KMS-11 (cell line): ENCODE results near the gene FAM25G.
"Not testable (repeated sequence)": the region's sequence is repeated elsewhere in the genome, so short reads cannot be mapped to it uniquely, and the experiment has no call there.

Source experiments
- H2AFZ ChIP-seq: fragments of 200-600 bp; sonication (generic); 2 replicates; pipeline ENCODE4 v1.6.1; 2016; ENCODE audit warnings: antibody characterized with exemption, mixed run types, low read depth
- H3K27ac ChIP-seq: fragments of 200-600 bp; sonication (generic); 2 replicates; pipeline ENCODE4 v1.6.1; 2016; ENCODE audit warnings: mild to moderate bottlenecking, mixed run types
- H3K27me3 ChIP-seq: fragments of 200-600 bp; sonication (generic); 2 replicates; pipeline ENCODE4 v1.6.1; 2017; ENCODE audit warnings: mild to moderate bottlenecking, low read depth, mixed run types, moderate library complexity; ENCODE audit not compliant: insufficient read depth
- H3K36me3 ChIP-seq: fragments of 200-600 bp; sonication (generic); 2 replicates; pipeline ENCODE4 v1.6.1; 2017; ENCODE audit warnings: mild to moderate bottlenecking, mixed run types; ENCODE audit not compliant: insufficient read depth
- H3K4me1 ChIP-seq: fragments of 200-600 bp; sonication (generic); 2 replicates; pipeline ENCODE4 v1.6.1; 2016; ENCODE audit warnings: mild to moderate bottlenecking, low read depth, mixed run types; ENCODE audit not compliant: poor library complexity, severe bottlenecking
- H3K4me2 ChIP-seq: fragments of 200-600 bp; sonication (generic); 2 replicates; pipeline ENCODE4 v1.7.0; 2016; ENCODE audit warnings: mild to moderate bottlenecking, mixed run types
- H3K4me3 ChIP-seq: fragments of 200-600 bp; sonication (generic); IDR thresholded peaks from 2 replicates; pipeline ENCODE4 v1.6.1; 2017; ENCODE audit warnings: low read depth, low read length, mixed read lengths; ENCODE audit not compliant: insufficient read depth
- H3K79me2 ChIP-seq: fragments of 200-600 bp; sonication (generic); 2 replicates; pipeline ENCODE4 v1.6.1; 2016; ENCODE audit warnings: low read depth, mixed run types; ENCODE audit not compliant: insufficient read depth
- H3K9ac ChIP-seq: fragments of 200-600 bp; sonication (generic); 2 replicates; pipeline ENCODE4 v1.6.1; 2016; ENCODE audit warnings: mild to moderate bottlenecking, mixed run types
- H4K20me1 ChIP-seq: fragments of 200-600 bp; sonication (generic); 2 replicates; pipeline ENCODE4 v1.6.1; 2016; ENCODE audit warnings: mild to moderate bottlenecking, mixed run types; ENCODE audit not compliant: insufficient read depth
- TF ChIP-seq, protein P1 (sequence below): fragments of 200-600 bp; sonication (generic); conservative IDR thresholded peaks from 2 replicates; pipeline ENCODE4 v1.6.1; 2017; ENCODE audit warnings: low read depth, mild to moderate bottlenecking, antibody characterized with exemption, low read length, moderate library complexity, mixed read lengths

Gene FAM25G

DNA sequence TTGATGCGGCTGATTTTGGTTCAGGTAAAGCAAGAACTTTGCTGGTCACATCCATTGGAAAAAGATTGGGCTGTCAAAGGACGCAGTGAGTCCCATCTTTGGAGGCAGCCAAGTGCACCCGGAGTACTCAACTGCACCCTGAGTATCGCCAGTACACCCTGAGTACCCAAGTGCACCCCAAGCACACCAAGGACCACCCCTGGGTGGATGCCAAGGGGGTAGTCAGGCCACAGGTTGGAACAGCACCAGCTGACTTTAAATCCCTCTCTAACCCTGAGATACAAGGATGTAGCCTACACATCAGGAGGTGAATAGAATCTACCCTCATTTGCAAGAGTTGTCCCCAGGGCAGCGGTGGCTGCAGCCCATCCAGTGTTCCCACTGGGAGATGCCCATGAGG lies 24.0 kb downstream of the FAM25G start:
- not testable (repeated sequence) for H3K27ac ChIP-seq, H3K27me3 ChIP-seq, H3K9ac ChIP-seq, H4K20me1 ChIP-seq, H3K36me3 ChIP-seq, H3K4me3 ChIP-seq, H3K79me2 ChIP-seq, H3K4me2 ChIP-seq, H3K4me1 ChIP-seq, H2AFZ ChIP-seq

- not testable (repeated sequence) for H3K27me3 ChIP-seq, H3K4me3 ChIP-seq, H3K36me3 ChIP-seq, H3K4me1 ChIP-seq, H2AFZ ChIP-seq, H3K79me2 ChIP-seq, H4K20me1 ChIP-seq, H3K4me2 ChIP-seq, H3K27ac ChIP-seq, H3K9ac ChIP-seq
Observed at GRCh38 chr10:47465216-47465917, 26.1 kb downstream of the FAM25G start.

- not testable (repeated sequence) for H3K27ac ChIP-seq, H3K27me3 ChIP-seq, H3K4me3 ChIP-seq, H3K4me1 ChIP-seq, H3K36me3 ChIP-seq, H3K79me2 ChIP-seq, H2AFZ ChIP-seq, H3K9ac ChIP-seq, H3K4me2 ChIP-seq, H4K20me1 ChIP-seq
Observed at GRCh38 chr10:47462577-47463358, 28.7 kb downstream of the FAM25G start.

GRCh38 chr10:47461261-47461687 lies 30.2 kb downstream of the FAM25G start:
- not testable (repeated sequence) for H3K9ac ChIP-seq, H3K79me2 ChIP-seq, H4K20me1 ChIP-seq, H2AFZ ChIP-seq, H3K4me3 ChIP-seq, H3K27ac ChIP-seq, H3K36me3 ChIP-seq, H3K27me3 ChIP-seq, H3K4me1 ChIP-seq, H3K4me2 ChIP-seq

DNA sequence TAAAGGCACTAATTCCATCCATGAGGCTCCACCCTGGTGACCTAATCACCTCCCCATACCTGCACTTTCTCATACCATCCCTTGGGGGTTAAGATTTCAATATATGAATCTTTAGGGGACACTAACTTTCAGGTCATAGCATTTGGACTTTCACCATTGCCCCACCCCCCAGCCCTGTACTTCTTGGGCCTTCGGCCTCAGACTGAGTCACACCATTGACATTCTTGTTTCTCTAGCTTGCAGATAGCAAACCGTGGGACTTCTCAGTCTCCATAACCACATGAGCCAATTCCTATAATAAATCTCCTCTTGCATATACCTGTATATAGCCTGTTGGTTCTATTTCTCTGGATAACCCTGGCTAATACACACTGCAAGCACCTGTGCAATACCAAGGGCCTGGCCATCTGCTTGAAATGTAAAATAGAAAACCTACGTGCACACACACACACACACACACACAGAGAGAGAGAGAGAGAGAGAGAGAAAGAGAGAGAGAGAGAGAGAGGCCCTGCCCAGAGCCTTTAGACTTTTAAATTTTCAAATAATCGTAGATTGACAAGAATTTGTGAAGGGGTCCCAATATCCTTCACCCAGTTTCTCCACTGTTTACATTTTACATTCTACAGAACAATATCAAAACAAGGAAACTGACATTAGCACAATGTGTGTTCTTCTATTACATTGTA lies 32.9 kb downstream of the FAM25G start:
- Histone ChIP-seq H3K4me1 (no peaks in the 10 kb centered on the region), H3K4me2 (no peak overlapping the region), H4K20me1 (no peaks in the 10 kb centered on the region), H2AFZ (no peak overlapping the region), H3K36me3 (no peaks in the 10 kb centered on the region), H3K9ac (no peak overlapping the region), H3K4me3 (no peak overlapping the region), H3K27ac (no peak overlapping the region), H3K27me3 (no peaks in the 10 kb centered on the region), H3K79me2 (no peaks in the 10 kb centered on the region)
- TF ChIP-seq, protein P1, sequence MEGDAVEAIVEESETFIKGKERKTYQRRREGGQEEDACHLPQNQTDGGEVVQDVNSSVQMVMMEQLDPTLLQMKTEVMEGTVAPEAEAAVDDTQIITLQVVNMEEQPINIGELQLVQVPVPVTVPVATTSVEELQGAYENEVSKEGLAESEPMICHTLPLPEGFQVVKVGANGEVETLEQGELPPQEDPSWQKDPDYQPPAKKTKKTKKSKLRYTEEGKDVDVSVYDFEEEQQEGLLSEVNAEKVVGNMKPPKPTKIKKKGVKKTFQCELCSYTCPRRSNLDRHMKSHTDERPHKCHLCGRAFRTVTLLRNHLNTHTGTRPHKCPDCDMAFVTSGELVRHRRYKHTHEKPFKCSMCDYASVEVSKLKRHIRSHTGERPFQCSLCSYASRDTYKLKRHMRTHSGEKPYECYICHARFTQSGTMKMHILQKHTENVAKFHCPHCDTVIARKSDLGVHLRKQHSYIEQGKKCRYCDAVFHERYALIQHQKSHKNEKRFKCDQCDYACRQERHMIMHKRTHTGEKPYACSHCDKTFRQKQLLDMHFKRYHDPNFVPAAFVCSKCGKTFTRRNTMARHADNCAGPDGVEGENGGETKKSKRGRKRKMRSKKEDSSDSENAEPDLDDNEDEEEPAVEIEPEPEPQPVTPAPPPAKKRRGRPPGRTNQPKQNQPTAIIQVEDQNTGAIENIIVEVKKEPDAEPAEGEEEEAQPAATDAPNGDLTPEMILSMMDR, result no peak

- Histone ChIP-seq H3K36me3 (no peaks in the 10 kb centered on the region), H3K4me2 (no peak overlapping the region)
Observed at GRCh38 chr10:47457826-47458225, 33.7 kb downstream of the FAM25G start.

More at GRCh38 chr10:47457826-47458225, 33.7 kb downstream of the FAM25G start:
- Histone ChIP-seq H2AFZ (no peak overlapping the region), H3K27ac (no peak overlapping the region), H4K20me1 (no peaks in the 10 kb centered on the region), H3K4me3 (no peak overlapping the region), H3K9ac (no peak overlapping the region), H3K79me2 (no peaks in the 10 kb centered on the region), H3K27me3 (no peaks in the 10 kb centered on the region), H3K4me1 (no peaks in the 10 kb centered on the region)
- TF ChIP-seq, protein P1, result no peak
